Activated CD8-positive, alpha-beta T cell treated with anti-CD3 and anti-CD28 coated beads, Interleukin-2, amount 10 ng/mL, durations not matched to agents 7 days and 5 days (primary cell): ENCODE data around the gene KCTD16. TPM values are rescaled to one million over a fixed set of nuclear protein-coding genes. Genes with fewer than 3 reads are reported as not detected.

Experiments used
- ATAC-seq: fragments of 150-1000 bp; cut with Tn5 transposase; one replicate; pipeline ENCODE4 v1.10.0; 2021; ENCODE audit warnings: moderate library complexity
- CTCF ChIA-PET: fragments of 350-600 bp; sonication (Branson Sonifier 250); formaldehyde crosslinking; loops from one replicate; lab custom pipeline; 2021; ENCODE audit warnings: antibody characterized with exemption; lab: Charles Lee
- POLR2A ChIA-PET: fragments of 350-600 bp; sonication (Branson Sonifier 250); formaldehyde crosslinking; loops from one replicate; lab custom pipeline; 2021; ENCODE audit warnings: antibody characterized with exemption; lab: Charles Lee
- DNase-seq: peaks from one replicate; pipeline ENCODE4 v3.0.0-alpha.2; 2020
- H3K27ac Mint-ChIP-seq: one replicate; pipeline ENCODE4 v1.8.0; 2021; ENCODE audit warnings: mild to moderate bottlenecking, mixed read lengths
- H3K27me3 Mint-ChIP-seq: one replicate; pipeline ENCODE4 v1.8.0; 2021; ENCODE audit warnings: low read depth, mixed read lengths
- H3K36me3 Mint-ChIP-seq: one replicate; pipeline ENCODE4 v1.8.0; 2021; ENCODE audit warnings: low read depth, mixed read lengths
- H3K4me1 Mint-ChIP-seq: one replicate; pipeline ENCODE4 v1.8.0; 2021; ENCODE audit warnings: low read depth, mixed read lengths
- H3K4me3 Mint-ChIP-seq: one replicate; pipeline ENCODE4 v1.8.0; 2021; ENCODE audit warnings: mild to moderate bottlenecking, mixed read lengths
- H3K9me3 Mint-ChIP-seq: one replicate; pipeline ENCODE4 v1.8.0; 2022; ENCODE audit warnings: mixed read lengths; ENCODE audit not compliant: insufficient read depth
- total RNA-seq, 2 experiments: library from RNA; stranded (reverse); gene quantifications; one replicate each; pipeline ENCODE4 v1.2.3, GENCODE V29; 2021

Gene KCTD16
- total RNA-seq = under 1 TPM in 1 of 2 experiments, not detected in 1; 0.08 TPM

GRCh38 chr5:144170276-144171024 is at the start of gene KCTD16, which contains the start of gene YIPF5:
KCTD16 (plus strand) TSS chr5:144170873.
YIPF5 (minus strand) TSS chr5:144170659; CDS start chr5:144169955, 704 bp downstream.
- CTCF ChIA-PET = interaction anchor here (1.0 to 10.2 kb wide), 8 partner anchors 10 to 1457 kb away, joined by 3 to 129 read pairs (median 4); partner anchors contain the start of gene NR3C1
- H3K4me1 Mint-ChIP-seq = peaks cover 37% of the 10 kb centered on the region
- POLR2A ChIA-PET = interaction anchor here (1.0 to 3.3 kb wide), 7 partner anchors 10 to 24 kb away, joined by 3 to 30 read pairs (median 7); no protein-coding TSS in a partner anchor

GRCh38 chr5:144121577-144121976 is 49.1 kb upstream of the KCTD16 start:
- CTCF ChIA-PET = interaction anchor here (1.3 to 1.7 kb wide), 2 partner anchors 17 to 21 kb away, joined by 3 to 5 read pairs; no protein-coding TSS in a partner anchor
- DNase-seq (no peak), ATAC-seq (no peak)
- no peak overlapping the region for H3K27ac Mint-ChIP-seq
- no peaks in the 10 kb centered on the region for H3K4me1 Mint-ChIP-seq
- no peaks in the 10 kb centered on the region for H3K36me3 Mint-ChIP-seq
- no peak overlapping the region for H3K4me3 Mint-ChIP-seq
- no peaks in the 10 kb centered on the region for H3K9me3 Mint-ChIP-seq
- no peaks in the 10 kb centered on the region for H3K27me3 Mint-ChIP-seq
- POLR2A ChIA-PET = no interaction called here

More at GRCh38 chr5:144170276-144171024, at the start of gene KCTD16, which contains the start of gene YIPF5:
- peak within 1 kb of the TSS; percentile 88 for H3K27ac Mint-ChIP-seq
- peak within 1 kb of the TSS; percentile 93 for H3K4me3 Mint-ChIP-seq
- ATAC-seq (peak; percentile 100), DNase-seq (peak; percentile 98)
- H3K36me3 Mint-ChIP-seq = peaks cover 30% of the 10 kb centered on the region
- no peaks in the 10 kb centered on the region for H3K9me3 Mint-ChIP-seq
- H3K27me3 Mint-ChIP-seq = peaks cover 8% of the 10 kb centered on the region

- CTCF ChIA-PET = interaction anchor here (1.2 to 1.7 kb wide), 3 partner anchors 16 to 25 kb away, joined by 3 to 5 read pairs (median 3); no protein-coding TSS in a partner anchor
- H3K4me3 Mint-ChIP-seq = no peak overlapping the region
- H3K27me3 Mint-ChIP-seq = no peaks in the 10 kb centered on the region
- no peaks in the 10 kb centered on the region for H3K36me3 Mint-ChIP-seq
- H3K27ac Mint-ChIP-seq = no peak overlapping the region
- ATAC-seq (no peak), DNase-seq (no peak)
- POLR2A ChIA-PET = no interaction called here
- H3K9me3 Mint-ChIP-seq = no peaks in the 10 kb centered on the region
- H3K4me1 Mint-ChIP-seq = no peaks in the 10 kb centered on the region
Observed at GRCh38 chr5:144122081-144122480, 48.6 kb upstream of the KCTD16 start.

- no peak overlapping the region for H3K27ac Mint-ChIP-seq
- H3K4me3 Mint-ChIP-seq = no peak overlapping the region
- POLR2A ChIA-PET = no interaction called here
- H3K36me3 Mint-ChIP-seq = no peaks in the 10 kb centered on the region
- ATAC-seq (no peak), DNase-seq (no peak)
- H3K27me3 Mint-ChIP-seq = no peaks in the 10 kb centered on the region
- H3K9me3 Mint-ChIP-seq = no peaks in the 10 kb centered on the region
- CTCF ChIA-PET = interaction anchor here (1.2 to 1.7 kb wide), 3 partner anchors 16 to 24 kb away, joined by 3 to 5 read pairs (median 3); no protein-coding TSS in a partner anchor
- no peaks in the 10 kb centered on the region for H3K4me1 Mint-ChIP-seq
Observed at GRCh38 chr5:144122641-144123040, 48.0 kb upstream of the KCTD16 start.

- POLR2A ChIA-PET = no interaction called here
- no peak for DNase-seq
- H3K4me1 Mint-ChIP-seq = no peaks in the 10 kb centered on the region
- peaks cover 1% of the 10 kb centered on the region for H3K27me3 Mint-ChIP-seq
- CTCF ChIA-PET = no interaction called here
- no peaks in the 10 kb centered on the region for H3K9me3 Mint-ChIP-seq
- no peak overlapping the region for H3K4me3 Mint-ChIP-seq
- no peaks in the 10 kb centered on the region for H3K36me3 Mint-ChIP-seq
- H3K27ac Mint-ChIP-seq = no peak overlapping the region
- ATAC-seq = no peak
Observed at GRCh38 chr5:144125163-144125726, 45.4 kb upstream of the KCTD16 start.

GRCh38 chr5:144126707-144127106 is 44.0 kb upstream of the KCTD16 start:
- Mint-ChIP-seq H3K27ac (no peak overlapping the region), H3K9me3 (no peaks in the 10 kb centered on the region), H3K27me3 (peaks cover 4% of the 10 kb centered on the region), H3K4me3 (no peak overlapping the region), H3K36me3 (no peaks in the 10 kb centered on the region), H3K4me1 (no peaks in the 10 kb centered on the region)
- POLR2A ChIA-PET = no interaction called here
- CTCF ChIA-PET = interaction anchor here (1.4 to 1.6 kb wide), 2 partner anchors 16 to 65 kb away, joined by 3 to 4 read pairs; no protein-coding TSS in a partner anchor
- DNase-seq (no peak), ATAC-seq (no peak)

- no peaks in the 10 kb centered on the region for H3K36me3 Mint-ChIP-seq
- H3K27me3 Mint-ChIP-seq = peaks cover 4% of the 10 kb centered on the region
- no peak overlapping the region for H3K4me3 Mint-ChIP-seq
- CTCF ChIA-PET = interaction anchor here (1.4 kb wide), 1 partner anchor 14 kb away, joined by 3 read pairs; no protein-coding TSS in a partner anchor
- H3K4me1 Mint-ChIP-seq = no peaks in the 10 kb centered on the region
- ATAC-seq = no peak
- H3K9me3 Mint-ChIP-seq = no peaks in the 10 kb centered on the region
- no peak overlapping the region for H3K27ac Mint-ChIP-seq
- POLR2A ChIA-PET = no interaction called here
- no peak for DNase-seq
Observed at GRCh38 chr5:144128844-144129243, 41.8 kb upstream of the KCTD16 start.

- Mint-ChIP-seq H3K4me3 (no peak overlapping the region), H3K4me1 (no peaks in the 10 kb centered on the region), H3K27ac (no peak overlapping the region), H3K9me3 (no peaks in the 10 kb centered on the region), H3K36me3 (no peaks in the 10 kb centered on the region), H3K27me3 (peaks cover 4% of the 10 kb centered on the region)
- ATAC-seq (no peak), DNase-seq (no peak)
- POLR2A ChIA-PET = no interaction called here
- CTCF ChIA-PET = no interaction called here
Observed at GRCh38 chr5:144130306-144130705, 40.4 kb upstream of the KCTD16 start.

GRCh38 chr5:144131261-144131660 is 39.4 kb upstream of the KCTD16 start:
- ATAC-seq (no peak), DNase-seq (no peak)
- Mint-ChIP-seq H3K4me3 (no peak overlapping the region), H3K36me3 (no peaks in the 10 kb centered on the region), H3K27ac (no peak overlapping the region), H3K4me1 (no peaks in the 10 kb centered on the region), H3K27me3 (peaks cover 4% of the 10 kb centered on the region), H3K9me3 (no peaks in the 10 kb centered on the region)
- POLR2A ChIA-PET = no interaction called here
- CTCF ChIA-PET = no interaction called here

- POLR2A ChIA-PET = interaction anchor here (1.2 kb wide), 1 partner anchor 15 kb away, joined by 3 read pairs; no protein-coding TSS in a partner anchor
- no peak for ATAC-seq
Observed at GRCh38 chr5:144133050-144133633, 37.5 kb upstream of the KCTD16 start.

GRCh38 chr5:144134194-144134826 is 36.4 kb upstream of the KCTD16 start:
- no peaks in the 10 kb centered on the region for H3K4me1 Mint-ChIP-seq
- H3K9me3 Mint-ChIP-seq = no peaks in the 10 kb centered on the region
- ATAC-seq (no peak), DNase-seq (no peak)
- H3K36me3 Mint-ChIP-seq = no peaks in the 10 kb centered on the region
- peaks cover 9% of the 10 kb centered on the region for H3K27me3 Mint-ChIP-seq
- H3K27ac Mint-ChIP-seq = no peak overlapping the region
- ChIA-PET CTCF (no interaction called here), POLR2A (interaction anchor here (1.2 kb wide), 1 partner anchor 13 kb away, joined by 3 read pairs; no protein-coding TSS in a partner anchor)
- H3K4me3 Mint-ChIP-seq = no peak overlapping the region

More at GRCh38 chr5:144133050-144133633, 37.5 kb upstream of the KCTD16 start:
- no peaks in the 10 kb centered on the region for H3K9me3 Mint-ChIP-seq
- no peak overlapping the region for H3K27ac Mint-ChIP-seq
- H3K27me3 Mint-ChIP-seq = peaks cover 5% of the 10 kb centered on the region
- CTCF ChIA-PET = interaction anchor here (1.3 to 1.5 kb wide), 2 partner anchors 9 to 15 kb away, joined by 3 to 7 read pairs; no protein-coding TSS in a partner anchor
- H3K36me3 Mint-ChIP-seq = no peaks in the 10 kb centered on the region
- no peak for DNase-seq
- no peak overlapping the region for H3K4me3 Mint-ChIP-seq
- H3K4me1 Mint-ChIP-seq = no peaks in the 10 kb centered on the region
